ENCODE results near the gene NAA60. TPM values are rescaled to one million over a fixed set of nuclear protein-coding genes. Genes with fewer than 3 reads are reported as not detected.
A peak's percentile ranks its signal among the peaks of the same experiment; 100 is the strongest.

NAA60 gene
- total and polyA plus RNA-seq, 2 of the 13 experiments (the other 11 are each of a cell fraction or from before 2014, with no cell fraction given), result 14.7 to 32.0 TPM

DNA sequence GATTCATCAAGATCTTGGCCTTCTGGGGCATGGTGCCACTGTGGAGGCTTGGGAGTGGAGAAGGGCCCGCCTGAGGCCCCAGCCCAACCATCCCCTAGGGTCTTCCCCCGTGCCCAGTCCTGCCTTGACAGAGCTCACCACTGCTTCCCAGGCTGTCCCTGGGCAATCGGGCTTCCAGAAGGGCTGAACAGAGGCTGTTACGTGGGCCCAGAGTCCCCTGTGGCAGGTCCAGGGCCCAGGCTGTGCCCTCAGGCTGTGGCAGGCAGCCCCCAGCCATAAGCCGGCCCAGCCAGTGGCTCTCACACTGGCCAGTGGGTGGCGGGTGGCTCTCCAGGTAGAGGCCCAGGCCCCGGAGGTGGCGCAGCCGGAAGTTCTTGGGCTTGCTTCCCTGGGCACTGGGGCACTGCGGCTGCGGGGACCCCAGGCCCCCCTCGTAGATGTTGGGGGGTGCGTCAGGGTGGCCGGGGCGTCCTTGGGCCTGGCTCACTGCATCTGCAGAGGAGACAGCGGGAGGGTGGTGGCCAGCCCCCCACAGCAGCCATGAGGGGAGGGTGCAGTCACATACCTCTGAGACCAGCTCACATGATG is 51.0 kb downstream of the NAA60 start:
- no peak overlapping the region for H2AFZ ChIP-seq (ENCODE audit: low read length)
- 0 out of 2 replicates have a peak overlapping the region, but pooled peaks have one; percentile 22 for H3K9ac ChIP-seq (ENCODE audit: insufficient read depth, low read depth, low read length)
- DNase-seq (ENCODE audit: low spot score) (no peak), ATAC-seq (peak; percentile 67), FAIRE-seq (no peak)
- peaks cover 3 to 4% of the 10 kb centered on the region in 2 experiments; a peak in 2 of 5 replicates for H3K27me3 ChIP-seq (ENCODE audit: control insufficient read depth in 1 of 2, insufficient read depth in 2 of 2, low read length in 2 of 2)
- H3K27ac ChIP-seq (ENCODE audit: extremely low read length, insufficient read depth, low read length), result no peak overlapping the region
- WGBS (ENCODE audit: low lambda C conversion rate), result 77% methylated on average over 2 of the region's 16 CpGs
- no peak overlapping the region for H3K4me3 ChIP-seq (replicated peaks in 1 of 3; ENCODE audit: insufficient read depth in 1 of 3, low read depth in 2 of 3, low read length in 3 of 3)
- H3K36me3 ChIP-seq (replicated peaks in 1 of 2; ENCODE audit: control insufficient read depth in 1 of 2, insufficient read depth in 2 of 2, low read length in 2 of 2), result no peaks in the 10 kb centered on the region
- H3K4me2 ChIP-seq (ENCODE audit: low read depth, low read length), result no peak overlapping the region
- H3K9me3 ChIP-seq (ENCODE audit: low read length), result no peaks in the 10 kb centered on the region
- H3K4me1 ChIP-seq (ENCODE audit: insufficient read depth, low read length), result peaks cover 28% of the 10 kb centered on the region
- CTCF ChIA-PET (ENCODE audit: low intra/inter-chr PET ratio, low total read pairs), result no interaction called here
- POLR2A ChIA-PET, result no interaction called here
- no peaks in the 10 kb centered on the region for H3K79me2 ChIP-seq (ENCODE audit: insufficient read depth, low read length)
- no peaks in the 10 kb centered on the region for H4K20me1 ChIP-seq (ENCODE audit: insufficient read depth, low read length)
- in situ Hi-C loops (cut with HindIII; ENCODE audit: extremely low pct_ligation_motif_present, low pct_unique_long_range_greater_than_20kb) (no loop called here), intact Hi-C loops (cut with micrococcal nuclease; ENCODE audit: unreplicated experiment) (loop anchor here (5.0 to 10.0 kb wide), 2 partner anchors 37 to 90 kb away; partner anchors contain the start of genes ZNF174 and ZSCAN32)
- peak; percentile 76; the same call in 1 of the 2 replicates for TF ChIP-seq HNRNPL (IDR thresholded peaks at IDR 0.05; ENCODE audit: low read depth, low read length)
- TF ChIP-seq ZSCAN21 (CRISPR knock-in tag; IDR thresholded peaks at IDR 0.05; ENCODE audit: borderline replicate concordance), result 0 out of 2 replicates have a peak, but pooled peaks have one; percentile 26
- TF ChIP-seq AGO1 (IDR thresholded peaks at IDR 0.05; ENCODE audit: low read depth, low read length, poor library complexity, severe bottlenecking), result peak; percentile 28
- TF ChIP-seq HES4 (CRISPR knock-in tag; IDR thresholded peaks at IDR 0.05; ENCODE audit: borderline replicate concordance), result no peak
- 0 out of 2 replicates have a peak, but pooled peaks have one; percentile 32 for TF ChIP-seq RBFOX2 (IDR thresholded peaks at IDR 0.05; ENCODE audit: low read depth, low read length)
- TF ChIP-seq AGO2 (optimal IDR thresholded peaks at IDR 0.05; ENCODE audit: low read depth, low read length), result peak; percentile 18
- TF ChIP-seq, protein P1, sequence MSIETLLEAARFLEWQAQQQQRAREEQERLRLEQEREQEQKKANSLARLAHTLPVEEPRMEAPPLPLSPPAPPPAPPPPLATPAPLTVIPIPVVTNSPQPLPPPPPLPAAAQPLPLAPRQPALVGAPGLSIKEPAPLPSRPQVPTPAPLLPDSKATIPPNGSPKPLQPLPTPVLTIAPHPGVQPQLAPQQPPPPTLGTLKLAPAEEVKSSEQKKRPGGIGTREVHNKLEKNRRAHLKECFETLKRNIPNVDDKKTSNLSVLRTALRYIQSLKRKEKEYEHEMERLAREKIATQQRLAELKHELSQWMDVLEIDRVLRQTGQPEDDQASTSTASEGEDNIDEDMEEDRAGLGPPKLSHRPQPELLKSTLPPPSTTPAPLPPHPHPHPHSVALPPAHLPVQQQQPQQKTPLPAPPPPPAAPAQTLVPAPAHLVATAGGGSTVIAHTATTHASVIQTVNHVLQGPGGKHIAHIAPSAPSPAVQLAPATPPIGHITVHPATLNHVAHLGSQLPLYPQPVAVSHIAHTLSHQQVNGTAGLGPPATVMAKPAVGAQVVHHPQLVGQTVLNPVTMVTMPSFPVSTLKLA (IDR thresholded peaks at IDR 0.05), result no peak
- TF ChIP-seq SIX1 (CRISPR knock-in tag; IDR thresholded peaks at IDR 0.05; ENCODE audit: borderline replicate concordance), result no peak
- TF ChIP-seq, protein P2, sequence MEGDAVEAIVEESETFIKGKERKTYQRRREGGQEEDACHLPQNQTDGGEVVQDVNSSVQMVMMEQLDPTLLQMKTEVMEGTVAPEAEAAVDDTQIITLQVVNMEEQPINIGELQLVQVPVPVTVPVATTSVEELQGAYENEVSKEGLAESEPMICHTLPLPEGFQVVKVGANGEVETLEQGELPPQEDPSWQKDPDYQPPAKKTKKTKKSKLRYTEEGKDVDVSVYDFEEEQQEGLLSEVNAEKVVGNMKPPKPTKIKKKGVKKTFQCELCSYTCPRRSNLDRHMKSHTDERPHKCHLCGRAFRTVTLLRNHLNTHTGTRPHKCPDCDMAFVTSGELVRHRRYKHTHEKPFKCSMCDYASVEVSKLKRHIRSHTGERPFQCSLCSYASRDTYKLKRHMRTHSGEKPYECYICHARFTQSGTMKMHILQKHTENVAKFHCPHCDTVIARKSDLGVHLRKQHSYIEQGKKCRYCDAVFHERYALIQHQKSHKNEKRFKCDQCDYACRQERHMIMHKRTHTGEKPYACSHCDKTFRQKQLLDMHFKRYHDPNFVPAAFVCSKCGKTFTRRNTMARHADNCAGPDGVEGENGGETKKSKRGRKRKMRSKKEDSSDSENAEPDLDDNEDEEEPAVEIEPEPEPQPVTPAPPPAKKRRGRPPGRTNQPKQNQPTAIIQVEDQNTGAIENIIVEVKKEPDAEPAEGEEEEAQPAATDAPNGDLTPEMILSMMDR (CRISPR knock-in tag; IDR thresholded peaks at IDR 0.05), result 0 out of 2 replicates have a peak, but pooled peaks have one; percentile 16
- TF ChIP-seq, protein P3, sequence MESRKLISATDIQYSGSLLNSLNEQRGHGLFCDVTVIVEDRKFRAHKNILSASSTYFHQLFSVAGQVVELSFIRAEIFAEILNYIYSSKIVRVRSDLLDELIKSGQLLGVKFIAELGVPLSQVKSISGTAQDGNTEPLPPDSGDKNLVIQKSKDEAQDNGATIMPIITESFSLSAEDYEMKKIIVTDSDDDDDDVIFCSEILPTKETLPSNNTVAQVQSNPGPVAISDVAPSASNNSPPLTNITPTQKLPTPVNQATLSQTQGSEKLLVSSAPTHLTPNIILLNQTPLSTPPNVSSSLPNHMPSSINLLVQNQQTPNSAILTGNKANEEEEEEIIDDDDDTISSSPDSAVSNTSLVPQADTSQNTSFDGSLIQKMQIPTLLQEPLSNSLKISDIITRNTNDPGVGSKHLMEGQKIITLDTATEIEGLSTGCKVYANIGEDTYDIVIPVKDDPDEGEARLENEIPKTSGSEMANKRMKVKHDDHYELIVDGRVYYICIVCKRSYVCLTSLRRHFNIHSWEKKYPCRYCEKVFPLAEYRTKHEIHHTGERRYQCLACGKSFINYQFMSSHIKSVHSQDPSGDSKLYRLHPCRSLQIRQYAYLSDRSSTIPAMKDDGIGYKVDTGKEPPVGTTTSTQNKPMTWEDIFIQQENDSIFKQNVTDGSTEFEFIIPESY (CRISPR knock-in tag; IDR thresholded peaks at IDR 0.05), result peak; percentile 31; the same call in 1 of the 2 replicates
- TF ChIP-seq HNRNPLL (IDR thresholded peaks at IDR 0.05; ENCODE audit: low read depth, low read length, poor library complexity, severe bottlenecking), result peak; percentile 41
- no TSS peak for BruUV-seq (replicated peaks)
